GM18951 (cell line): ENCODE measurements around the gene MXRA8.
"Not testable (repeated sequence)": the region's sequence is repeated elsewhere in the genome, so short reads cannot be mapped to it uniquely, and the experiment has no call there.

ENCODE experiments used
- POLR2A ChIP-seq: IDR thresholded peaks from 4 replicates; pipeline ENCODE4 v1.6.1; 2011; ENCODE audit warnings: mild to moderate bottlenecking; ENCODE audit not compliant: insufficient read length, insufficient read depth; ENCODE audit errors: extremely low read depth
- in situ Hi-C: fragments of 300-500 bp; cut with MboI; formaldehyde crosslinking; loops from one replicate; pipeline ENCODE4 v1.12.0; 2022; ENCODE audit warnings: low sequenced_read_pairs, mixed read lengths, inconsistent platforms; ENCODE audit not compliant: unreplicated experiment

The MXRA8 gene

GRCh38 chr1:1399872-1400575, 41.7 kb upstream of the MXRA8 start:
- in situ Hi-C loops = no loop called here

GRCh38 chr1:1399187-1399871, 41.0 kb upstream of the MXRA8 start, which contains the start of gene CCNL2:
CCNL2 (minus strand) TSS chr1:1399335; CDS start chr1:1399306, 29 bp downstream.
- peak; percentile 95 for TF ChIP-seq POLR2A
- in situ Hi-C loops = no loop called here

More at GRCh38 chr1:1399872-1400575, 41.7 kb upstream of the MXRA8 start:
- peak; percentile 35 for TF ChIP-seq POLR2A

GRCh38 chr1:1398677-1399186, 40.4 kb upstream of the MXRA8 start:
- no peak for TF ChIP-seq POLR2A
- in situ Hi-C loops = no loop called here

- in situ Hi-C loops = no loop called here
- TF ChIP-seq POLR2A = no peak
Observed at GRCh38 chr1:1397839-1398523, 39.6 kb upstream of the MXRA8 start.

- in situ Hi-C loops = no loop called here
Observed at GRCh38 chr1:1395166-1395565, 36.8 kb upstream of the MXRA8 start.

GRCh38 chr1:1394116-1394515, 35.8 kb upstream of the MXRA8 start:
- in situ Hi-C loops = no loop called here
- no peak for TF ChIP-seq POLR2A

More at GRCh38 chr1:1395166-1395565, 36.8 kb upstream of the MXRA8 start:
- no peak for TF ChIP-seq POLR2A

- in situ Hi-C loops = no loop called here
- TF ChIP-seq POLR2A = no peak
Observed at GRCh38 chr1:1393428-1393827, 35.1 kb upstream of the MXRA8 start.

GRCh38 chr1:1393014-1393413, 34.7 kb upstream of the MXRA8 start:
- in situ Hi-C loops = no loop called here

GRCh38 chr1:1391225-1391624, 32.9 kb upstream of the MXRA8 start:
- in situ Hi-C loops = no loop called here
- no peak for TF ChIP-seq POLR2A

More at GRCh38 chr1:1393014-1393413, 34.7 kb upstream of the MXRA8 start:
- no peak for TF ChIP-seq POLR2A

- TF ChIP-seq POLR2A = no peak
- in situ Hi-C loops = no loop called here
Observed at GRCh38 chr1:1390675-1391074, 32.3 kb upstream of the MXRA8 start.

GRCh38 chr1:1388078-1388472, 29.7 kb upstream of the MXRA8 start:
- no peak for TF ChIP-seq POLR2A
- in situ Hi-C loops = no loop called here

GRCh38 chr1:1387098-1388077, 29.0 kb upstream of the MXRA8 start:
- no peak for TF ChIP-seq POLR2A
- in situ Hi-C loops = no loop called here

GRCh38 chr1:1385931-1386330, 27.6 kb upstream of the MXRA8 start:
- in situ Hi-C loops = no loop called here

GRCh38 chr1:1385339-1385738, 27.0 kb upstream of the MXRA8 start:
- in situ Hi-C loops = not testable (repeated sequence)

More at GRCh38 chr1:1385931-1386330, 27.6 kb upstream of the MXRA8 start:
- no peak for TF ChIP-seq POLR2A
